Epithelial cell of proximal tubule (primary cell): ENCODE data around the gene CYP11A1. TPM values are rescaled to one million over a fixed set of nuclear protein-coding genes. Genes with fewer than 3 reads are reported as not detected.
A peak's percentile ranks its signal among the peaks of the same experiment; 100 is the strongest.
"Not testable (repeated sequence)": the region's sequence is repeated elsewhere in the genome, so short reads cannot be mapped to it uniquely, and the experiment has no call there.

Source experiments
- DNase-seq: peaks from one replicate; pipeline ENCODE4 v3.0.0-alpha.2; 2011; ENCODE audit warnings: low read depth
- H3K4me3 ChIP-seq: 2 replicates; pipeline ENCODE4 v1.5.1; 2011; ENCODE audit warnings: low read depth, mild to moderate bottlenecking, low read length
- CTCF ChIP-seq: conservative IDR thresholded peaks from 2 replicates; pipeline ENCODE4 v1.5.1; 2012; ENCODE audit warnings: low read depth, mild to moderate bottlenecking, low read length
- total RNA-seq: library from RNA; depleted of rRNA; stranded (reverse); fragments of >200 nt; gene quantifications from 2 replicates; pipeline ENCODE4 v1.2.3, GENCODE V29; 2015

CYP11A1 gene
- total RNA-seq, 1 donor from 2014 or later: 2.6 TPM

GRCh38 chr15:74365598-74366445, 1.6 kb downstream of the CYP11A1 start:
- TF ChIP-seq CTCF: no peak
- DNase-seq: no peak
- H3K4me3 ChIP-seq: peak overlapping the region; percentile 65

GRCh38 chr15:74364936-74365597, 2.4 kb downstream of the CYP11A1 start:
- H3K4me3 ChIP-seq: peak overlapping the region; percentile 65
- TF ChIP-seq CTCF: no peak

GRCh38 chr15:74362482-74362881, 5.0 kb downstream of the CYP11A1 start:
- H3K4me3 ChIP-seq: no peak overlapping the region
- no peak for TF ChIP-seq CTCF
- no peak for DNase-seq

More at GRCh38 chr15:74364936-74365597, 2.4 kb downstream of the CYP11A1 start:
- no peak for DNase-seq

- not testable (repeated sequence) for H3K4me3 ChIP-seq, DNase-seq
Observed at GRCh38 chr15:74360855-74361254, 6.6 kb downstream of the CYP11A1 start.

GRCh38 chr15:74359376-74359775, 8.1 kb downstream of the CYP11A1 start:
- not testable (repeated sequence) for DNase-seq, H3K4me3 ChIP-seq

- H3K4me3 ChIP-seq, DNase-seq: not testable (repeated sequence)
Observed at GRCh38 chr15:74357514-74357913, 9.9 kb downstream of the CYP11A1 start.

GRCh38 chr15:74356050-74356449, 11.4 kb downstream of the CYP11A1 start:
- DNase-seq, H3K4me3 ChIP-seq: not testable (repeated sequence)

- not testable (repeated sequence) for H3K4me3 ChIP-seq, DNase-seq
Observed at GRCh38 chr15:74353992-74354391, 13.5 kb downstream of the CYP11A1 start.

- no peak overlapping the region for H3K4me3 ChIP-seq
- TF ChIP-seq CTCF: no peak
- no peak for DNase-seq
Observed at GRCh38 chr15:74352393-74352910, 15.0 kb downstream of the CYP11A1 start.
